Measurements from ENCODE around the gene KRTAP9-4.
"Not testable (repeated sequence)": the region's sequence is repeated elsewhere in the genome, so short reads cannot be mapped to it uniquely, and the experiment has no call there.

KRTAP9-4 gene

DNA sequence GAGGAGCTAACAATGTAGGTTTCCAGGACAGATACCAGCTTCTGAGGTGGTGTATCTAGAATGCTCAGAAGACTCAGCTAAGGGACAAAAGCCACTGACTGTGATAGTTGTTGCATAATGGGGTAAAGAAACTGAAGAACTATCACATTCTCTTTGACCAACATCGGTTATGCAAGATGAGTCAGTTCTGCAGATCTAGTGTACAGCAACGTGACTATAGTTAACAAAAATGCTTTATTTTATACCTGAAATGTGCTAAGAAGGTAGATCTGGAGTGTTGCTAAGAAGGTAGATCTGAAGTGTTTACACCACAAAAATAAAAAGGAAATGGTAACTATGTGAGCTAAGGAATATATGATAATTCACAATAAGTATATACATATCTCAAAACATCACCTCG lies 18.2 kb downstream of the KRTAP9-4 start:
- no peak for DNase-seq

GRCh38 chr17:41271323-41271722 lies 21.8 kb downstream of the KRTAP9-4 start:
- not testable (repeated sequence) for DNase-seq

DNA sequence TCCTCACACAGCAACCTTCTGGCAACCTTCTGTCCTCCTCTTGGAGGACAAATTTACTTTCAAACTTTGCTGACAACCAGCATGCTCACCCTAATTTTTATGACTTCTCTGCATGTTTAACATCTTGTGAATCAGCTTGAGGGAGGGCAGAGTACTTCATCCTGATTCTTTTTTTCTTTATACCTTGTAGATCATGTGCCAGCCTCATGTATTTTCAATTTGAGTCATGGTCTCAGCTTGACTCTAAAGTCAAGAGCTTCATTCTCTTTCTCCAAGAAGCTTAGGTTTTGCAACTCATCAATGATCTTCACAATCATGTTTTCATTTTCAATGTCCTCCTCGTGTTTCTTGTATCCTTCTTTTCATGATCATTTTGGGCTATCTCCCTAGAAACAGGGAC lies 22.4 kb downstream of the KRTAP9-4 start:
- no peak for DNase-seq

DNA sequence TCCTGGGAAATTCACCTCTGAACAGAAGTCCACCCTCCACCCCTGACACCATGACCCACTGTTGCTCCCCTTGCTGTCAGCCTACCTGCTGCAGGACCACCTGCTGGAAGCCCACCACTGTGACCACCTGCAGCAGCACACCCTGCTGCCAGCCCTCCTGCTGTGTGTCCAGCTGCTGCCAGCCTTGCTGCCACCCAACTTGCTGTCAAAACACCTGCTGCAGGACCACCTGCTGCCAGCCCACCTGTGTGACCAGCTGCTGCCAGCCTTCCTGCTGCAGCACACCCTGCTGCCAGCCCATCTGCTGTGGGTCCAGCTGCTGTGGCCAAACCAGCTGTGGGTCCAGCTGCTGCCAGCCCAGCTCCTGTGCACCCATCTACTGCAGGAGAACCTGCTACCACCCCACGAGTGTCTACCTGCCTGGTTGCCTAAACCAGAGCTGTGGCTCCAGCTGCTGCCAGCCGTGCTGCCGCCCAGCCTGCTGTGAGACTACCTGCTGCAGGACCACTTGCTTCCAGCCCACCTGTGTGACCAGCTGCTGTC lies 26.2 kb downstream of the KRTAP9-4 start, which contains the start of gene KRTAP9-7:
Gene KRTAP9-7, plus strand, starts transcription at position 51 of the 543 bp plus-strand sequence. Its CDS starts 0 bp downstream, at position 51.
- not testable (repeated sequence) for DNase-seq

DNA sequence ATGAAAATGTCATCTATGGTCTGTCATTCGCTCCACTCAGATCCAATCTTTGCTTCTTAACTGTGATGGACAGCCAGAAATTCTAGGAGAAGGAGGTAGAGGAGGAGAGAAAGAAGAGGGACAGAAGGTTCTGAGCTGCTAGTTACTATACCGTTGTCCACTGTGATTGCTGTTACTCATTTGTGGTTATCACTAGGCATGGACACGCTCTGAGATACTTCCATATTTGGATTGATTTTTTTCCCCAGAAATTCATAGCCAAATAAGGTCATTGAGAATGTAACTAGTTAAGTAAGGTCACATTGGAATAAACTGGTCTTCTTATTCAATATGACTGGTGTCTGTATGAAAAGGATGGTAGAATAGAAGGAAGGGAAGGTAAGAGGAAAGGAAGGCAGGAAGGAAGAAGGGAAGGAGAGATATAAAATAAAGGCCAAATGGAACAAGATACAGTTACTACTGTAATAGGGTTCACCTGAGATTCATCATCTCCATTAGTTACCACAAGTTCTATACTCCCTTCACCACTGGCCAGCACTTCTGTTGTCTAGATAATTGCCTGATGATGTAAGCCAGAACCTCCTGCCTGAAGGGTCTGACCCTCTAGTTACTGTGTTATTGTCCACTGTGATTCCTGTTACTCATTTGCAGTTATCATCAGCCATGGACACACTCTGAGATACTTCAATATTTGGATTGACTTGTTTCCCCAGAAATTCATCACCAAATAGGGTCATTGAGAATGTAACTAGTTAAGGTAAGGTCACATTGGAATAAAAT lies 28.9 kb downstream of the KRTAP9-4 start:
- no peak for DNase-seq

- no peak for DNase-seq
Observed at GRCh38 chr17:41284043-41284442, 34.6 kb downstream of the KRTAP9-4 start.

DNA sequence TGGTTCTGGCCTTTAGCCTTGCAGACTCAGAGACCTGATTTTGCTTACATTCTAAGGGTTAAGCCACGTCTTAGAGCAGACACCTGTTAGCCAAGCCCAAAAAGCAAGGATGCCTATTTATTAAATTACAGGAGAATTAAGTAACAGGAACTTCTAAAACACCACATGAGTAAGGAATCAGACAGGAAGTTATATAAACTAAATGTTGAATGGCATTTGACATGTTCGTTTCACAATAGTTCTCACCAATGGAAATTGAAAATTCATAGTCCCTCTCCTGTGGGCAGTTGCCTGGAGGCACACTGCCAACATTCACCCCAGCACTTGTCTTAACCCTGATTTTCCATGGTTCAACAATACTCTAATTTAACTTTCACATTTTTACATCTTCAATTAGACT lies 35.1 kb downstream of the KRTAP9-4 start:
- DNase-seq: no peak

DNA sequence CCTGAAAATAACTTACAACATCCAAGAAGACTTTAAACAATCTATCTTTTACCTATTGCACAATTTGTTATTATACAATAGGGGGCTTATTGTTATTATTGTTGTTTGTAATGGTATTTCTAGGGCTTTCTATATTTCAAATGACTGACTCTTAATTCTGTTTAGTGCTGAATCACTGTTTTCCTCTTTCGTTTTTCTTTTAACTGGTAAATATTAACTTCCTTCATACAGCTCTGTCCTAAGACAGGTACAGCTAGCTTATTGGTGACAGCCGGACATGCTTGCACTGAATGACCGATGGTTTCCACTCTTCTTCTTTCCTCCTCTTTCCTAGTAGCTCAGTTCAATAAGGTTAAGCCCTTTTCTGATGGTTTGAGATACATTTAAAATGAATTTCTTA lies 37.6 kb downstream of the KRTAP9-4 start:
- no peak for DNase-seq

- no peak for DNase-seq
Observed at GRCh38 chr17:41294016-41294415, 44.5 kb downstream of the KRTAP9-4 start.

DNA sequence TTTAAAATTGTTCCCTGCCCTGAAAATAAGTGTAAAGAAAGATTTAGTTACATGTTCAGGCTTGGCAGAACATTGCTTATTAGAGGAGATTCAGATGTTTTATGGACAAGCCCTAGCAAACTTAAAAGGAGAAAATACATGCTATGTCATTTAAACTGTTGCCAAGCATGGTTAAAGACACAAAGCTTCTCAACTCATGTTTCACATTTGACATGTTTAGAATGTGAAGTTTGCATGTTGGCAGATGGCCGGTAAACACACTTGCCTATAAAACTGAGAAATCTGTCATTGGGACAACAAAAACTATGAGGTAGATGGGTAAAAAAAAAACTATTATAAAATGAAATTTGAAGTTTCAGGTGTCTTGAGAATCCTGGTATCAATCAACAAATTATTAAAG lies 47.4 kb downstream of the KRTAP9-4 start:
- no peak for DNase-seq

DNA sequence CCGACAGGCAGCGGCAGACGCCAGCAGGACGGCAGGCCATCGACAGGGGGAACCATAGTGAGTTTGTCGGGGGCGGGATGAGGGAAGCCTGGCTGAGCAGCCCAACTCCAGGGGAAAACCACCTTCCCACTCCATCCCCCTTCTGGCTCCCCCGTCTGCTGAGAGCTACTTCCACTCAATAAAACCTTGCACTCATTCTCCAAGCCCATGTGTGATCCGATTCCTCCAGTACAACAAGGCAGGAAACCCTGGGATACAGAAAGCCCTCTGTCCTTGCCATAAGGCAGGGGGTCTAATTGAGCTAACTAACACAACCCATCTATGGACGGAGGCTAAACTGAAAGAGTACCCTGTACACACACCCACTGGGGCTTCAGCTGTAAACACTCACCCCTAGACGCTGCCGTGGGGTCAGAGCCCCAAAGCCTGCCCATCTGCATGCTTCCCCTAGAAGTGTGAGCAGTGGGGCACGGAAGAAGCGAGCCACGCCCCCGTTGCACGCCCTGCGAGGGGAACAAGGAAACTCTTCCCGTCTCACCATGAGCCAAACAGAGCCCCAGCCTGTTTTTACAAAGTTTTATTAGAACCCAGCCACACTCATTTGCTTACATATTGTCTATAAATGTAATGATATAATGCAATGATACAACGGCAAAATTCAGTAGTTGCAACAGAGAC lies 49.1 kb downstream of the KRTAP9-4 start:
- no peak for DNase-seq
